GM12891 (cell line): ENCODE measurements around the gene OR52N4.

Source experiments
- PAX5 ChIP-seq: IDR thresholded peaks from 2 replicates; pipeline ENCODE4 v1.6.1; 2011; ENCODE audit warnings: low read length, moderate library complexity, mild to moderate bottlenecking; ENCODE audit not compliant: insufficient read depth, severe bottlenecking
- POLR2A ChIP-seq: IDR thresholded peaks from 2 replicates; pipeline ENCODE4 v1.6.1; 2011; ENCODE audit warnings: low read depth, low read length, control low read depth
- POLR2AphosphoS5 ChIP-seq: IDR thresholded peaks from 2 replicates; pipeline ENCODE4 v1.6.1; 2011; ENCODE audit warnings: low read depth, low read length, control low read depth
- SPI1 ChIP-seq: IDR thresholded peaks from 2 replicates; pipeline ENCODE4 v1.6.1; 2011; ENCODE audit warnings: low read depth, low read length, control low read depth
- TAF1 ChIP-seq: IDR thresholded peaks from 2 replicates; pipeline ENCODE4 v1.6.1; 2011; ENCODE audit warnings: low read depth, low read length, control low read depth

- no peak for TF ChIP-seq POLR2AphosphoS5
- TF ChIP-seq TAF1 = no peak
- TF ChIP-seq PAX5 = no peak
- no peak for TF ChIP-seq POLR2A
- TF ChIP-seq SPI1 = no peak
These were observed 27.7 kb upstream of the OR52N4 start for GRCh38 chr11:5726351-5726750.
